ENCODE measurements around the gene GOLGA8A.

GOLGA8A gene, protein sequence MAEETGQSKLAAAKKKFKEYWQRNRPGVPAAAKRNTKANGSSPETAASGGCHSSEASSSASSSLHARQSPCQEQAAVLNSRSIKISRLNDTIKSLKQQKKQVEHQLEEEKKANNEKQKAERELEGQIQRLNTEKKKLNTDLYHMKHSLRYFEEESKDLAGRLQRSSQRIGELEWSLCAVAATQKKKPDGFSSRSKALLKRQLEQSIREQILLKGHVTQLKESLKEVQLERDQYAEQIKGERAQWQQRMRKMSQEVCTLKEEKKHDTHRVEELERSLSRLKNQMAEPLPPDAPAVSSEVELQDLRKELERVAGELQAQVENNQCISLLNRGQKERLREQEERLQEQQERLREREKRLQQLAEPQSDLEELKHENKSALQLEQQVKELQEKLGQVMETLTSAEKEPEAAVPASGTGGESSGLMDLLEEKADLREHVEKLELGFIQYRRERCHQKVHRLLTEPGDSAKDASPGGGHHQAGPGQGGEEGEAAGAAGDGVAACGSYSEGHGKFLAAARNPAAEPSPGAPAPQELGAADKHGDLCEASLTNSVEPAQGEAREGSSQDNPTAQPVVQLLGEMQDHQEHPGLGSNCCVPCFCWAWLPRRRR

DNA sequence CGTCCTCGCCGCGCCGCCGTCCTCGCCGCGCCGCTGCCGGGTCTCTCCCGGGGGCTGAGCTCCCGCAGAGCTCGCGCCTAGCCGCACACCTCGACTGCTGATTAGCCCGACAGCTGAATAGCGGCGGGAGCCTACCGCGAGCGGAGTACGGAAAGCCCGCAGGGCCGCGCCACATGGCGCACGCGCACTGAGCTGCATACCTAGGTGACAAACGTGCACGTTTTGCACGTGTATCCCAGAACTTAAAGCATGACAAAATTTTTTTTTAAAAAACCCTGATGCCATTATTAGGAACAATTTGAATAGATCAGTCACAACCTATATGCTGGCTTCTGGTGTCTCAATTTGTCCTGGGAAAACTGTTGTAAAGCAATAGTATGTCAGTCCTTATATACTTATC lies at the start of gene GOLGA8A:
Gene GOLGA8A, minus strand, starts transcription at position 122 of the 400 bp plus-strand sequence. CDS start 48,117 bp downstream, outside the sequence.
- Histone ChIP-seq H3K27ac (ENCODE audit: low read length) (no peak within 1 kb of the TSS), H3K36me3 (ENCODE audit: control insufficient read depth, insufficient read depth, low read length) (no peaks in the 10 kb centered on the region), H3K27me3 (ENCODE audit: control insufficient read depth, insufficient read depth, low read length) (peaks cover 2% of the 10 kb centered on the region; the same call in 1 of the 2 replicates), H3K9me3 (ENCODE audit: control insufficient read depth, insufficient read depth, low read length) (no peaks in the 10 kb centered on the region), H3K4me3 (ENCODE audit: low read length) (peak within 1 kb of the TSS; percentile 49), H3K4me1 (ENCODE audit: control insufficient read depth, insufficient read depth, low read length) (no peaks in the 10 kb centered on the region)
- no CpG with 5 or more reads among the region's 33 CpGs for WGBS (ENCODE audit: insufficient coverage, insufficient read length)
- no peak for DNase-seq (ENCODE audit: low read depth, low spot score)

DNA sequence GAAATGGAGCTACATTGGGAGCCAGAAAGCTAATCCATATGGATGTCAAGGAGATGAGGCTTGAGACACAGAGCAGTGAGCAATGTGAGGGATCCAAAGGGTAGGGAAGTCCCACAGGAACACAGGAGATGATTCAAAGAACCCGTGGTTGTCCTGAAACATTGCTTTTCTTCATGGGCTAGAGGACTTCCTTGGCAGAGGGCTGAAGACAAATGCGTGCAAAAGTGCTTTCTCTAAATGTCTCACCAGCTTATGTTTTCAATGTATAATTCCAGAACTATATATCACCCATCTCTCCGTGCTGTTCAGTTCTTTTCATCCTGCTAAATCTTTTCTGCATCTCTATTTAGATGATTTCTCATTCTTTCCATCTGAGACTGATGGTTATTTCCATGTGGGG lies 46.0 kb upstream of the GOLGA8A start:
- no peak overlapping the region for H3K27ac ChIP-seq (ENCODE audit: low read length)
- WGBS (ENCODE audit: insufficient coverage, insufficient read length): no CpG with 5 or more reads among the region's 3 CpGs
- H3K4me3 ChIP-seq (ENCODE audit: low read length): no peak overlapping the region
- H3K4me1 ChIP-seq (ENCODE audit: control insufficient read depth, insufficient read depth, low read length): no peaks in the 10 kb centered on the region
- no peak for DNase-seq (ENCODE audit: low read depth, low spot score)
- H3K9me3 ChIP-seq (ENCODE audit: control insufficient read depth, insufficient read depth, low read length): no peaks in the 10 kb centered on the region
- H3K36me3 ChIP-seq (ENCODE audit: control insufficient read depth, insufficient read depth, low read length): no peaks in the 10 kb centered on the region
- H3K27me3 ChIP-seq (ENCODE audit: control insufficient read depth, insufficient read depth, low read length): no peaks in the 10 kb centered on the region

DNA sequence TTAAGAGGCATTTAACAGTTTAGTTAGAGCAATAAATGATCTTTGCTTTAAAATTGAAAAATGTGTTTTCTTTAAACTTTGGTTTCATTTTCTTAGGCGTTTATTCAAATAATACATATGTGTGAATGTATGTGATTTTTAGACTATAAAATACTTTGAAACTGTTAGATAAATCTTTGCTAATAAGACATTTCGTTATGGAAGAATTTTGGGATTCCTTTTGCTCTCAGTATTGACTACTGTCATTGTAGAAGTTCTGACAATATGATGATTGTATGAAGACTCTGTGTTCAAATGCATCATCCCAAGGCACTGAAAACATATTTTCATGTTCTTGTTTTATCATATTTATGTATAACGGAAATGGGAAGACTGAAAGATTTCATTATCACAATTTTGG lies 43.8 kb upstream of the GOLGA8A start:
- WGBS (ENCODE audit: insufficient coverage, insufficient read length): no CpG with 5 or more reads among the region's 3 CpGs
- Histone ChIP-seq H3K36me3 (ENCODE audit: control insufficient read depth, insufficient read depth, low read length) (no peaks in the 10 kb centered on the region), H3K4me3 (ENCODE audit: low read length) (no peak overlapping the region), H3K27ac (ENCODE audit: low read length) (no peak overlapping the region), H3K9me3 (ENCODE audit: control insufficient read depth, insufficient read depth, low read length) (no peaks in the 10 kb centered on the region), H3K27me3 (ENCODE audit: control insufficient read depth, insufficient read depth, low read length) (no peaks in the 10 kb centered on the region), H3K4me1 (ENCODE audit: control insufficient read depth, insufficient read depth, low read length) (no peaks in the 10 kb centered on the region)
- DNase-seq (ENCODE audit: low read depth, low spot score): no peak

DNA sequence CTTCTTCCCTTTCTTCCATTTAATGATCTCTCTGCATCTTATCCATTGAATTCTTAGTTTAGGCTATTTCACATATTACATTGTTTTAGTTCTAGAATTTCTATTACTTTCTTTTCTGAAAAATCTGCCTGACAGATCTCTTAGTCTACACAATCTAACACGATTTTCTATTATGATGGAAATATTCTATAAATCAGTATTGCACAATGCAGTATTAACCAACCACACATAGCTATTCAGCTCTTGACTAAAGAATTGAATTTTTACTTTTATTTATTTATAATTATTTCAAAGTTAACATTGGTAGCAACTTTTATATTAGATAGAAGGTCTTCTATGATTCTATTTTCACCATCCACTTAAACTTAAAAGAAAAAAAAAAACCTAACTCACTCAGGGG lies 36.2 kb upstream of the GOLGA8A start:
- no peak overlapping the region for H3K4me3 ChIP-seq (ENCODE audit: low read length)

DNA sequence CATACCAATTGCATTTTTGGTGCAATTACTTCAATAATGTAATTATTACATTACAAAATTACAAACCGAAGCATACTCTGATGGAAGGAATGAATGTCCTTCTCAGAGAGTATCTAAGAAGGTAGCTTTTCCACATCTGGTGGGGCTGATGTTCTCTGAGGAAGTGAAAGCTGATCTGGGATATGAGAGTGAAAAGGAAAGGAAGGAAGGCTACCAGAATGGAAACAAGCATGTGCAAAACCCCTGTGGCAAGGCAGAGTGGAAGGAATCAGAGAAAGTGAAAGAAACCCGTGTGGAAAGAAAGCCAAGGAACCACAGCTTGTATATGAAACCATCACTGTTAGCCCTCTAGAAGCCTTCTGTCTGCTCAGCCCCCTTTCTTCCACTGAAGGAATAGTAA lies 35.3 kb upstream of the GOLGA8A start:
- DNase-seq (ENCODE audit: low read depth, low spot score): no peak
- H3K36me3 ChIP-seq (ENCODE audit: control insufficient read depth, insufficient read depth, low read length): no peaks in the 10 kb centered on the region
- WGBS (ENCODE audit: insufficient coverage, insufficient read length): no CpG with 5 or more reads among the region's 2 CpGs
- H3K27me3 ChIP-seq (ENCODE audit: control insufficient read depth, insufficient read depth, low read length): no peaks in the 10 kb centered on the region
- no peak overlapping the region for H3K27ac ChIP-seq (ENCODE audit: low read length)
- H3K4me1 ChIP-seq (ENCODE audit: control insufficient read depth, insufficient read depth, low read length): no peaks in the 10 kb centered on the region
- H3K4me3 ChIP-seq (ENCODE audit: low read length): no peak overlapping the region
- H3K9me3 ChIP-seq (ENCODE audit: control insufficient read depth, insufficient read depth, low read length): no peaks in the 10 kb centered on the region

More for the DNA sequence above, 36.2 kb upstream of the GOLGA8A start:
- WGBS (ENCODE audit: insufficient coverage, insufficient read length): no CpG with 5 or more reads among the region's 1 CpG
- H3K27me3 ChIP-seq (ENCODE audit: control insufficient read depth, insufficient read depth, low read length): no peaks in the 10 kb centered on the region
- no peak for DNase-seq (ENCODE audit: low read depth, low spot score)
- H3K36me3 ChIP-seq (ENCODE audit: control insufficient read depth, insufficient read depth, low read length): no peaks in the 10 kb centered on the region
- no peak overlapping the region for H3K27ac ChIP-seq (ENCODE audit: low read length)
- no peaks in the 10 kb centered on the region for H3K4me1 ChIP-seq (ENCODE audit: control insufficient read depth, insufficient read depth, low read length)
- no peaks in the 10 kb centered on the region for H3K9me3 ChIP-seq (ENCODE audit: control insufficient read depth, insufficient read depth, low read length)

DNA sequence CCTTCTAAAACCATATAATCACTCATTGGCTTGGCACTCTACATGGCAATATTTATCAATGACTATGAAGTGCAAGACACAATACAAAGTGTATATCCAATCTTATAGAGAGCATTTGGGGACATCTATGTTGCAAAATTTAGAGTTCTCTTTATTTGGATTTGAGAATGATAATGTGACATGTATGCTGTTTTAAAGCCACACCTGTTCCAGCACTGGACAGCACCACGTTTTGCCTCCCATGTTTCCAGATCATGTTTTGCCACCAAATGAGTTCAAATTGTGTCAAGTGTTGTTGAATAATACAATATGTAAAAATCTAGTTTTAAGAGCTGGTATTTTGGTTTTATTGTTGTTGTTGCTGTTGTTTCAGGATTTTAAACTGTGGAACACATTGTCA lies 33.3 kb upstream of the GOLGA8A start:
- Histone ChIP-seq H3K4me3 (ENCODE audit: low read length) (no peak overlapping the region), H3K9me3 (ENCODE audit: control insufficient read depth, insufficient read depth, low read length) (no peaks in the 10 kb centered on the region), H3K4me1 (ENCODE audit: control insufficient read depth, insufficient read depth, low read length) (no peaks in the 10 kb centered on the region), H3K27ac (ENCODE audit: low read length) (no peak overlapping the region), H3K27me3 (ENCODE audit: control insufficient read depth, insufficient read depth, low read length) (no peaks in the 10 kb centered on the region), H3K36me3 (ENCODE audit: control insufficient read depth, insufficient read depth, low read length) (no peaks in the 10 kb centered on the region)
- DNase-seq (ENCODE audit: low read depth, low spot score): no peak
- no CpG with 5 or more reads among the region's 1 CpG for WGBS (ENCODE audit: insufficient coverage, insufficient read length)

DNA sequence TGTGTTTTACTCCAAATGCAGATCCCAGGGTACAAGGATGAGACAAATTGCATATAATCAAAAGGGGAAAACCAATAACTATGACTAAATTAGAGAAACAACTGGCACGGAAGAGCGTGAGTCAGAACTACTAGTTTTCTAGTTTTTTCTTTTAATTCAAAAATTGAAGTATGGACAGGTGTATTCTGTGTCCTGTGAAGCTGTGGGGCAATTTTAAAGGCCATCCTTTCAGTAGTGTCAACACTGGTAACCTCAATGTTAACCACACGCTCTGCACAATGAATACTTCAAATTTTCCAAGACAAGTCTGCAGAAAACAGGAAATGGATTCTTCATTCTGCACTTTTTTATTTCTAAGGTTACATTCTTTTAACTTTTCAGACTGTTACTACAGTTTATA lies 32.5 kb upstream of the GOLGA8A start:
- Histone ChIP-seq H3K4me1 (ENCODE audit: control insufficient read depth, insufficient read depth, low read length) (no peaks in the 10 kb centered on the region), H3K9me3 (ENCODE audit: control insufficient read depth, insufficient read depth, low read length) (no peaks in the 10 kb centered on the region), H3K27me3 (ENCODE audit: control insufficient read depth, insufficient read depth, low read length) (no peaks in the 10 kb centered on the region), H3K4me3 (ENCODE audit: low read length) (no peak overlapping the region), H3K27ac (ENCODE audit: low read length) (no peak overlapping the region), H3K36me3 (ENCODE audit: control insufficient read depth, insufficient read depth, low read length) (no peaks in the 10 kb centered on the region)
- DNase-seq (ENCODE audit: low read depth, low spot score): no peak
- no CpG with 5 or more reads among the region's 3 CpGs for WGBS (ENCODE audit: insufficient coverage, insufficient read length)

DNA sequence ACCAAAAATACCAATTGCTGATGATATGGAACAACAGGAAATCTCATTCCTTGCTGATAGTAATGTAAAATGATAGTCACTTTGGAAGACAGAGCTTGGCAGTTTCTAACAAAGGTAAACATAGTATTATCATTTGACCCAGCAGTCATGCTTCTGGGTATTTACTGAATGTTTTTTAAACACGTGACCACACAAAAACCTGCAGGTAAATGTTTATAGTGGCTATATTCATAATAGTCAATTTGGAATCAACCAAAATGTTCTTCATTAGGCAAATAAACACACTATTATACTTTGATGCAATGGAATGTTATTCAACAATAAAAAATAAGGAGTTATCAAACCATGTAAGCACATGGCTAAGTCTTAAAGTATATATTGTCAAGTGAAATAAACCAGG lies 24.1 kb upstream of the GOLGA8A start:
- Histone ChIP-seq H3K27ac (ENCODE audit: low read length) (no peak overlapping the region), H3K4me1 (ENCODE audit: control insufficient read depth, insufficient read depth, low read length) (no peaks in the 10 kb centered on the region), H3K27me3 (ENCODE audit: control insufficient read depth, insufficient read depth, low read length) (no peaks in the 10 kb centered on the region), H3K9me3 (ENCODE audit: control insufficient read depth, insufficient read depth, low read length) (no peaks in the 10 kb centered on the region), H3K4me3 (ENCODE audit: low read length) (no peak overlapping the region), H3K36me3 (ENCODE audit: control insufficient read depth, insufficient read depth, low read length) (no peaks in the 10 kb centered on the region)
- WGBS (ENCODE audit: insufficient coverage, insufficient read length): no CpG with 5 or more reads among the region's 1 CpG
- no peak for DNase-seq (ENCODE audit: low read depth, low spot score)

DNA sequence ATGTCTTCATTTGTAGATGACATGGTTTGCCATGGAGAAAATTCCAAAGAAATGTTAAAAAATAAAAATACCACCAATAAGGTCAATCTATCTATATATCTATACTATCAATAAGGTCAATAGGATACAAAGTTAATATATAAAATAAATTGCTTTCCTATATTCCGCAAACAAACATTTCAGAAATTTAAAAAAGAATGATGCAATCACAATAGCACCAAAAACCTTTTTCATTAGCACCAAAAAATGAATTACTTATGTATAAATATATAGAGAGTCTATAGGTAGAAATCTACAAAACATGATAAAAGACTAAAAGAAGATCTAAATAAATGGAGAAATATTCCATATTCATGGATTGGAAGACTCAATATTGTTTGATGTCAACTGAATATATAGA lies 22.8 kb upstream of the GOLGA8A start:
- no peak for DNase-seq (ENCODE audit: low read depth, low spot score)
- H3K4me1 ChIP-seq (ENCODE audit: control insufficient read depth, insufficient read depth, low read length): no peaks in the 10 kb centered on the region
- H3K27me3 ChIP-seq (ENCODE audit: control insufficient read depth, insufficient read depth, low read length): no peaks in the 10 kb centered on the region
- H3K4me3 ChIP-seq (ENCODE audit: low read length): no peak overlapping the region
- H3K36me3 ChIP-seq (ENCODE audit: control insufficient read depth, insufficient read depth, low read length): no peaks in the 10 kb centered on the region
- no CpG with 5 or more reads among the region's 1 CpG for WGBS (ENCODE audit: insufficient coverage, insufficient read length)
- H3K9me3 ChIP-seq (ENCODE audit: control insufficient read depth, insufficient read depth, low read length): no peaks in the 10 kb centered on the region
- no peak overlapping the region for H3K27ac ChIP-seq (ENCODE audit: low read length)

DNA sequence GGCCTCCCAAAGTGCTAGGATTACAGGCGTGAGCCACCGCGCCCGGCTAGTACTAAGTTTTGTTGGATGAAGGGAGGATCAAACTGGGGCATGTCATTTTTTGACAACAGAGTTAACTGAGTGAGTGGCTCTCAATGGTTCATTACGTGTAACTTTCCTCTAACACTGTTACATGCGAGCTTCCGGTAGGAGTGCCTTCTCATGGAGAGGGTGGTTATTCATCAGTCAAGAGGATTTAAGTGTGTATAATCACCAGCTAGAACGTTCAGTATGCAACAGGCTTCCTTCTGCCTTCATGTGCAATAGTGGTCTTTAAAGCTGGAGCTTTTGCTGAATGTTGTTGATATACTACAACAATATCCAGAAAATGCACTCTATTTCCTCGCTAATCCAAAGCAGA lies 19.1 kb upstream of the GOLGA8A start:
- Histone ChIP-seq H3K4me1 (ENCODE audit: control insufficient read depth, insufficient read depth, low read length) (no peaks in the 10 kb centered on the region), H3K9me3 (ENCODE audit: control insufficient read depth, insufficient read depth, low read length) (no peaks in the 10 kb centered on the region), H3K27me3 (ENCODE audit: control insufficient read depth, insufficient read depth, low read length) (no peaks in the 10 kb centered on the region), H3K4me3 (ENCODE audit: low read length) (no peak overlapping the region), H3K27ac (ENCODE audit: low read length) (no peak overlapping the region), H3K36me3 (ENCODE audit: control insufficient read depth, insufficient read depth, low read length) (no peaks in the 10 kb centered on the region)
- no peak for DNase-seq (ENCODE audit: low read depth, low spot score)
- WGBS (ENCODE audit: insufficient coverage, insufficient read length): no CpG with 5 or more reads among the region's 9 CpGs

DNA sequence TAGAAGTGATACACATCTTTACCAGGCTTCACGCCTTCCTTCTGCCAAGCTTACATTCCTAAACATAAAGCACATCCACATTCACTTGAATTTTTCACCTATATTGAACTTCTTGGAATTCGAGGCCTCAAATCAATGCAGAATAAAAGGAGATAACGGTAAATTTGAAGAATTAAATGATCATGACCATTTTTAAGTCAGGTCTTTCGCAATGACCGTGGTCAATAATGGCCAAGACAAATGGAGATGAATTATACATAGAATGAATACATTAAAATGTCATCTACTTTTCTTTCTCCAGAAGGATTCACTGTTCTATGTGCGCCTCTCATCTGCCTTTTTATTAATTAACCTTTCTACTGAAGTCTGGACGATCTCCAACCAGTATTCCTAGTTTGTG lies 5.3 kb upstream of the GOLGA8A start:
- Histone ChIP-seq H3K4me3 (ENCODE audit: low read length) (no peak overlapping the region), H3K4me1 (ENCODE audit: control insufficient read depth, insufficient read depth, low read length) (no peaks in the 10 kb centered on the region), H3K9me3 (ENCODE audit: control insufficient read depth, insufficient read depth, low read length) (no peaks in the 10 kb centered on the region), H3K27ac (ENCODE audit: low read length) (no peak overlapping the region), H3K27me3 (ENCODE audit: control insufficient read depth, insufficient read depth, low read length) (no peaks in the 10 kb centered on the region), H3K36me3 (ENCODE audit: control insufficient read depth, insufficient read depth, low read length) (no peaks in the 10 kb centered on the region)
- WGBS (ENCODE audit: insufficient coverage, insufficient read length): no CpG with 5 or more reads among the region's 7 CpGs
- no peak for DNase-seq (ENCODE audit: low read depth, low spot score)

All from iPS DF 6.9 (cell line).